ENCODE results near the gene ACACA. TPM values are rescaled to one million over a fixed set of nuclear protein-coding genes. Genes with fewer than 3 reads are reported as not detected.

ACACA gene
- total RNA-seq, 4 donors from 2014 or later = 4.7 to 75.1 (median 41.9) TPM

- no peaks in the 10 kb centered on the region for H3K4me1 ChIP-seq
- intact Hi-C loops (cut with DNase I; ENCODE audit: low total_unique reads) = no loop called here
- no peaks in the 10 kb centered on the region for H3K9me3 ChIP-seq
- no peak overlapping the region for H3K27ac ChIP-seq
- no peaks in the 10 kb centered on the region for H3K36me3 ChIP-seq
- TF ChIP-seq POLR2A (IDR thresholded peaks at IDR 0.05) = no peak
- TF ChIP-seq CTCF (IDR thresholded peaks at IDR 0.05) = no peak
- H3K27me3 ChIP-seq = no peaks in the 10 kb centered on the region
- no peak overlapping the region for H3K4me3 ChIP-seq
- no peak for DNase-seq
Measured at GRCh38 chr17:37200497-37200896, 206.1 kb downstream of the ACACA start.

GRCh38 chr17:37197336-37197735 is 209.3 kb downstream of the ACACA start:
- TF ChIP-seq POLR2A (IDR thresholded peaks at IDR 0.05) (no peak), CTCF (IDR thresholded peaks at IDR 0.05) (no peak)
- Histone ChIP-seq H3K36me3 (no peaks in the 10 kb centered on the region), H3K4me1 (no peaks in the 10 kb centered on the region), H3K9me3 (no peaks in the 10 kb centered on the region), H3K27ac (no peak overlapping the region), H3K27me3 (no peaks in the 10 kb centered on the region), H3K4me3 (no peak overlapping the region)
- no peak for DNase-seq
- intact Hi-C loops (cut with DNase I; ENCODE audit: low total_unique reads) = no loop called here

- intact Hi-C loops (cut with DNase I; ENCODE audit: low total_unique reads) = no loop called here
- no peak overlapping the region for H3K27ac ChIP-seq
- no peaks in the 10 kb centered on the region for H3K4me1 ChIP-seq
- H3K36me3 ChIP-seq = no peaks in the 10 kb centered on the region
- no peaks in the 10 kb centered on the region for H3K9me3 ChIP-seq
- DNase-seq = no peak
- TF ChIP-seq CTCF (IDR thresholded peaks at IDR 0.05) (no peak), POLR2A (IDR thresholded peaks at IDR 0.05) (no peak)
- H3K4me3 ChIP-seq = no peak overlapping the region
- no peaks in the 10 kb centered on the region for H3K27me3 ChIP-seq
Measured at GRCh38 chr17:37194208-37194607, 212.4 kb downstream of the ACACA start.

- Histone ChIP-seq H3K9me3 (no peaks in the 10 kb centered on the region), H3K27ac (no peak overlapping the region), H3K4me1 (no peaks in the 10 kb centered on the region), H3K36me3 (no peaks in the 10 kb centered on the region), H3K4me3 (no peak overlapping the region), H3K27me3 (no peaks in the 10 kb centered on the region)
- intact Hi-C loops (cut with DNase I; ENCODE audit: low total_unique reads) = no loop called here
- TF ChIP-seq POLR2A (IDR thresholded peaks at IDR 0.05) = no peak
- TF ChIP-seq CTCF (IDR thresholded peaks at IDR 0.05) = no peak
- DNase-seq = no peak
Measured at GRCh38 chr17:37191219-37191618, 215.4 kb downstream of the ACACA start.

- no peaks in the 10 kb centered on the region for H3K27me3 ChIP-seq
- no peak for DNase-seq
- H3K4me1 ChIP-seq = no peaks in the 10 kb centered on the region
- intact Hi-C loops (cut with DNase I; ENCODE audit: low total_unique reads) = no loop called here
- H3K27ac ChIP-seq = no peak overlapping the region
- H3K36me3 ChIP-seq = no peaks in the 10 kb centered on the region
- H3K4me3 ChIP-seq = no peak overlapping the region
- no peaks in the 10 kb centered on the region for H3K9me3 ChIP-seq
- TF ChIP-seq CTCF (IDR thresholded peaks at IDR 0.05) (no peak), POLR2A (IDR thresholded peaks at IDR 0.05) (no peak)
Measured at GRCh38 chr17:37190493-37190892, 216.1 kb downstream of the ACACA start.

Measured in uterus (tissue), 4 donors.